AG09319 (cell line): Measurements from ENCODE around the gene EN2.

Experiments used
- DNase-seq: peaks from one replicate; pipeline ENCODE4 v3.0.0-alpha.2; 2010; ENCODE audit warnings: low read depth; ENCODE audit errors: extremely low read depth
- CTCF ChIP-seq: IDR thresholded peaks from 2 replicates; pipeline ENCODE4 v1.5.1; 2011; ENCODE audit warnings: low read depth, mild to moderate bottlenecking, inconsistent platforms, low read length, moderate library complexity

The EN2 gene

DNA sequence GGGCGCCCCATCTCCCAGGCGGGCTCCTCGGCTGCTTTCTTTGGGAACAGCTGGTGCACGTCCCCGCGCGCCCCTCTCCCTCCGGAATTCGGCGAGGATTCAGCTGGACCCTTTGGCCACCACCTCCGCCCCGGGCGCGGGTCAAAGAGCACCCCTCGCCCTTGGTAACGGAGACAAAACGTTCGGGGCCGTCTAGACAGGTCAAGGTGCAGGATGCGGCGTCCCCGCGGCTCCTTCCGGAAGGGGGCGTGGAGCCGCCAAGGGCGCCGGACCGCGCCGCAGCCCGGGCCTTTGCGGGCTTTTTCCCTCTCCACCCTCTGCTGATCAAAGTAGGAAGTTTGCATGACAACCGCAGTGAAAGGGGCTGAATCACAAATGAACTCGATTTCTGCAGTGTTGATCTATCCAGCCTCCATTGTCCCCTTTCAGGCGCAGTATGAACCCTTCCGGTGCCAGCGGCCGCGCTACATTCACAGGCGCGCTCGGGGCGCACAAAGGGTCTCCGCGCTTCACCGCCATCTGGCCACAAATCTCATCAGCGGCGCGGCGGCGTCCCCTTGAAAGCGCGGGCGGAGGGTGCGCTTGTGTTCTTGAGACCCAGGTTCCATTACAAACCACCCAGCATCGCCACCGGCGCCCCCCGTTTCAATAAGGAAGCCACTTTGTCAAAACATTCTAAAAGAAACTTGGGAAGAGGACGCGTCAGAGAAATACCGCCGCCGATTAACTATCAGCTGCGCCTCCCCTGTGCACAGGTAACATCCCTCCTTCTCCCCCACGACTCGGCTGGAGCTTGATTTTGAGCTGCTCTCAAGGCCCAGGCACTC, 52.0 kb downstream of the EN2 start:
- TF ChIP-seq CTCF = no peak
- DNase-seq = no peak

DNA sequence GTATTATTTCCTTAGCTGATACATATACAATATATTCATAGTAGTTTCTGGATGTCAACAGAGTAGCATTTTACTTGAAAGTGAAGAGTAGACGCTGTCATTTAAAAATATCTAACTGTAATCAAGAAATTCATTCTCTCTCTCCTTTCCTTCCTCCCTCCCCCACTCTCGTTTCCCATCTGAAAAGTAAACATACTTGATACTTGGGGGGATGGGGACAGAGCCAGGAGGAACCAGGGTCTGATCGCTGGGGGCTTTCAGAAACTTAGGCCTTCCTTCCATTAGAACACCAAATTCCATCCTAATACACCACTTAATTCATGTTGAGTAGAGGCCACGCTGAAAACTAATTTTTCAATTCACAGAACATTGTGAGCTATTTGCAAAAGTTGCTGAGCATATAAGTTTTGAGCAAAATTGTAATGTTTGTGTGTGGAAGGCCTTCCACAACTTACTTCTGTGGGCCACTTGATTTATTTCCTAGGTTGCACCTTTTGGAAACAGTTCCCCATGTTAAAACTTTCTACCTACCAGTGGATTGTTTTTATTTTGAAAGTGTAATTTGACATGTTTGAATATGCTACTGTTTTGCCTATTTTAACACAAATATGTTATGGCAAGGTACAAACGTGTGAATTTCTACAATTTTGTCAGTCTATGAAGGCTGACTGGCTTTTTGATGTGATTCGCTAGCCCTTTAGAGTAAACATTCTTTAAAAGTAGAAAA, 53.2 kb downstream of the EN2 start:
- no peak for DNase-seq
- TF ChIP-seq CTCF = no peak

DNA sequence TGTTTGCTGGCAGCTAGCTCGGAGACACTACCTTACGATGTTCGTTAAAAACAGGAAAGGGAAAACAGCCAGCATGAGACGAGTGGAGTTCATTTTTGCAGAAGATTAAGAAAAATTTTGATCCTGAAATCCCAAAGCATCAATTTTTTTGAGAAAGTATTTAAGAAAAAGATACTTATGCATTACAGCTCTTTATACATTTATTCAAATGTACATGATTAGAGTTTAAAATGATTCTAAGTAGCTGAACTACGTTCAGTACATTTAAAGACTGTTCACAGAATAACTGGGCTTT, 53.7 kb downstream of the EN2 start:
- no peak for DNase-seq
- no peak for TF ChIP-seq CTCF

DNA sequence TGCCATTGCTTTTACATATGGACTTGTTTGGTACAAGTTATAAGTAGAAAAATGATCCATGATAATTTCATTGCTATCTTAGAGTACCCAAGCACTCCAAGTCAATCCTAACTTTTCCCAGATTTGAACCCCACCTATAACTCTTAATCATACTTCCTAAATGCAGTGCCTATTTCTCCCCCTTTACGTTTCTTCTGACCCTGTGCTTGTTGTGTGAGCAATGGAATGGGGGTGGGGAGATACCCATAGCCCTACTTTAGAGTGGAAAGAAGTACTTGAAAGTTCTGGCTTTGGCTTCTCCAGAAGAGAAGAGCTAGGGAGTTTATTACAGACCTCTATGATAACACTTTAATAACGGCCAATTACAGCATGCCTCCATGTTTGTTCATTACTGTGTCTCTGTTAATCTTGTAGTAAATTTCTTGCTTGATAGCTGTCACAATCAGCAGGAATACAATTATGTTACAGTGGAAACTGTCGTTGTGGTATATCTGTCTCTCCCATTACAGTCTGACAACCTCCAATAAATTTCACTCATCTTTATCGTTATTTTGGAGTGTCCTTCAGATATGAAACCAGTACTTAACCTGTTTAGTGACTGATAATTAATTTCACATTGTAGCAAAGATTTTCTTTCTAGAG, 54.4 kb downstream of the EN2 start:
- no peak for DNase-seq
- TF ChIP-seq CTCF = no peak

GRCh38 chr7:155513543-155514285, 55.8 kb downstream of the EN2 start:
- no peak for DNase-seq
- no peak for TF ChIP-seq CTCF

- DNase-seq = no peak
- no peak for TF ChIP-seq CTCF
Observed at GRCh38 chr7:155514296-155514695, 56.4 kb downstream of the EN2 start.
